Astrocyte of the cerebellum (primary cell): ENCODE measurements around the gene BCAS1.

Experiments used
- DNase-seq: peaks from one replicate; pipeline ENCODE4 v3.0.0-alpha.2; 2011; ENCODE audit warnings: low read depth
- H3K4me3 ChIP-seq: 2 replicates; pipeline ENCODE4 v1.5.1; 2011; ENCODE audit warnings: mild to moderate bottlenecking, low read depth, low read length, moderate library complexity
- in situ Hi-C: cut with HindIII; loops from 2 replicates; pipeline ENCODE4 v1.10.0; 2017; ENCODE audit warnings: low sequenced_read_pairs
- TF ChIP-seq, protein P1 (sequence below): IDR thresholded peaks from 2 replicates; pipeline ENCODE4 v1.5.1; 2012; ENCODE audit warnings: low read length, low read depth, moderate library complexity, mild to moderate bottlenecking; ENCODE audit errors: missing control alignments

BCAS1 gene

DNA sequence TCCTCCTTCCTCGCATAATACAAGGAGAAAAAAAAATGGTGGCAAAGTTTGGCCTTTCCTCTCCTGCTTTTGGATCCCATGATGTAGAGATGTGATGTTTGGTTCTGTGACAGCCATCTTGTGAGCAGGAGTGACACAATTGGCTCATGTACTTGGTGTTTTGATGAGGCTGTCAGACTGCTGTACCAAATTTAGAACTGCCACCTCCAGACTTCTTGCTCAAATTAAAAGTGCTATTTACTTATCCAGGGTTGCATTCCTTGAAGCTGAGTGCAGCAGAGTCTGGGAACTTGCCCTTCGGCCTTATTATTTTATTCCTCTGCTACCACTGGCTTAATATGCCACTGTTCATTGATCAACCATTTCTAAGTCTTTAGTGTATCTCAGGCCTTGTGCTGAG, 21.9 kb downstream of the BCAS1 start:
- in situ Hi-C loops: no loop called here

DNA sequence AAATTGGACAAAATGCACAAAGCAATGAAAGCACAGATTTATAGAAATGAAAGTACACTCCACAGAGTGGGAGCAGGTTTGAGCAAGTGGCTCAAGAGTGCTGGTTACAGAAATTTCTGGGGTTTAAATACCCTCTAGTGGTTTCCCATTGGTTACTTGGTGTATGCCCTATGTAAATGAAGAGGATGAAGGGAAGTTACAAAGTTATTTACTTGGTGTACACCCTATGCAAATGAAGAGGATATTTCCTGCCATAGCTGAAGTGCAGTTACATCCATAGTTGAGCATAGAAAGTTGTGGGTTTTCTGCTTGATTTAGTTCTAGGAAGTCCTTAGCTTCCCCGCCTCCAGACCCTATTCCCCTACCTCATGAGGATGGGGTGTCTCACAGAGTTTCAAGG, 22.7 kb downstream of the BCAS1 start:
- no peak for DNase-seq
- in situ Hi-C loops: no loop called here
- H3K4me3 ChIP-seq: no peak overlapping the region
- TF ChIP-seq, protein P1, sequence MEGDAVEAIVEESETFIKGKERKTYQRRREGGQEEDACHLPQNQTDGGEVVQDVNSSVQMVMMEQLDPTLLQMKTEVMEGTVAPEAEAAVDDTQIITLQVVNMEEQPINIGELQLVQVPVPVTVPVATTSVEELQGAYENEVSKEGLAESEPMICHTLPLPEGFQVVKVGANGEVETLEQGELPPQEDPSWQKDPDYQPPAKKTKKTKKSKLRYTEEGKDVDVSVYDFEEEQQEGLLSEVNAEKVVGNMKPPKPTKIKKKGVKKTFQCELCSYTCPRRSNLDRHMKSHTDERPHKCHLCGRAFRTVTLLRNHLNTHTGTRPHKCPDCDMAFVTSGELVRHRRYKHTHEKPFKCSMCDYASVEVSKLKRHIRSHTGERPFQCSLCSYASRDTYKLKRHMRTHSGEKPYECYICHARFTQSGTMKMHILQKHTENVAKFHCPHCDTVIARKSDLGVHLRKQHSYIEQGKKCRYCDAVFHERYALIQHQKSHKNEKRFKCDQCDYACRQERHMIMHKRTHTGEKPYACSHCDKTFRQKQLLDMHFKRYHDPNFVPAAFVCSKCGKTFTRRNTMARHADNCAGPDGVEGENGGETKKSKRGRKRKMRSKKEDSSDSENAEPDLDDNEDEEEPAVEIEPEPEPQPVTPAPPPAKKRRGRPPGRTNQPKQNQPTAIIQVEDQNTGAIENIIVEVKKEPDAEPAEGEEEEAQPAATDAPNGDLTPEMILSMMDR: no peak

More for the DNA sequence above, 21.9 kb downstream of the BCAS1 start:
- no peak overlapping the region for H3K4me3 ChIP-seq
- DNase-seq: no peak
- TF ChIP-seq, protein P1: no peak

DNA sequence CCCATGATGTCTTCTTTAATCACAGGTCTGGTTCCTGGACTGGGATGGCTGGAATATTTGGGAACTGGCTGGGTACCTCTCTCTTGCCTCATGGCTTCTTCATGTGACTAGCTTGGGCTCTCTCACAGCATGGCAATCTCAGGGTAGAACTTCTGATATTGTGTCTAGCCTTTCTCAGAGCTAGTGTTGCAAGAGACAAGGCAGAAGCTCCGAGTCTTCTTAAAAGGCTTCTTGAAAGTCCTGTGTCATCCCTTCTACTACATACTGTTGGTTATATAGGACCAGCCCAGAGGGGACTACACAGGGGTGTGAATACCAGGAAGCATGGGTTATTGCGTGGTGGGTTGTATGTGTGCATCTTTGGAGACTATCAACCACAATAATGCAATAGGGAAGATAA, 23.3 kb downstream of the BCAS1 start:
- DNase-seq: no peak
- TF ChIP-seq, protein P1: no peak
- H3K4me3 ChIP-seq: no peak overlapping the region
- in situ Hi-C loops: no loop called here

DNA sequence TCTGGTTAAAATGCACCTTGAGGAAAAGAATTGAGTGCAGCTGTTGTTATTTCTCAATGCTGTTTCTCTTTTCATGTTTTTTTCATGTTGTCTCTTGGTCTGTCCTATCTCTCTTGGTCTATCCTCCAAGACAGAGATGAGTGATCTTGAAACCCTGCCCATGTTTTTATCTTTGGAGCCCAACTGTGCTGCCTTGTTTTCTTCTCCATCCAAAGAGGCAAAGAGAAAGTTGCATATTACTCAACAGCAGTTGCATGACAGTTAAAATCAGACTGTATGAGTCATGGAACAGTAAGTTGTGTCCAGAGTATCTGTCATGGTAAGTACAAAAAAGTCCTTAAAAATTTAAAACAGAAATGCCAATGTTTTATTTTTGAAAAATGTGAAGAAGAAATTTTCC, 26.2 kb downstream of the BCAS1 start:
- no peak for DNase-seq
- TF ChIP-seq, protein P1: no peak

DNA sequence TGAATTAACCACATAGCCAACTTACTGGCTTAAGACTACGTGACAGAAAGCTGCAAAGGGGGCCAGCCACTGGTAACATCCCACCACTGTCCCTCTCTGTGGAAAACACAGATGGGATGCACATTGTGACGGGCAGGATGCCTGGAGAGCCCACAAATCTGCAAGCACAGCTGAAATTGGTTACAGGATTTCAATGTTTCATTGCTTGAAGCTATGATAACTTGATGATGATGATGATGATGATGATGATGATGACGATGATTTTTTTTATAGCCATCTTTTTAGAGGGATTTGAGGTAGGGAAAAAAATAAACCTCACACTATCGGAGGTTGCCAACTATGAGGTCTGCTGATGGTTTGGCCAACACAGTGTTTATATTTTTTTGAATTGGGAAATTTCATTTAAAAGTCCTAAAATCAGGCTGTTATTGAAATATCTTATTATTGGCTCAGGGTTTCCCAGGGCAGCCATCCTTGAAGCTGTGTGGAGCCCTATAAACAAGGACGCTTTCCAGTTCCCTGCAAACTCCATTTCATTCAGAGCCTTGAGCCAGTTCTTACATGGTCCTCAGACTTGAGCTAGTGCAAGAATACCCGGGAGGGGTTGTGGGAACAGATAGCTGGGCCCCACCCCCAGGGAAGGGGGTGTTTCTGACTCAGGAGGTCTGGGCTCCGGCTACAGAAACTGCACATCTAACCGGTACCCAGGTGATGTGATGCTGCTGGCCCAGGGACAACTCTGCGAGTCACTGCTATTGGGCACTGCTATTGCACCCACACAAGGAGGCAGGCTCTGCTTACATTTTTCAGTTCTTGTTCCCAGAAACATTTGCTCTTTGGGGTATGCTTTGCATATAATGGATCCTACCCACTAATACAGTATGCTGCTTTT, 27.1 kb downstream of the BCAS1 start:
- H3K4me3 ChIP-seq: no peak overlapping the region
- DNase-seq: no peak
- in situ Hi-C loops: no loop called here
- TF ChIP-seq, protein P1: no peak

More for the DNA sequence above, 26.2 kb downstream of the BCAS1 start:
- H3K4me3 ChIP-seq: no peak overlapping the region
- in situ Hi-C loops: no loop called here

DNA sequence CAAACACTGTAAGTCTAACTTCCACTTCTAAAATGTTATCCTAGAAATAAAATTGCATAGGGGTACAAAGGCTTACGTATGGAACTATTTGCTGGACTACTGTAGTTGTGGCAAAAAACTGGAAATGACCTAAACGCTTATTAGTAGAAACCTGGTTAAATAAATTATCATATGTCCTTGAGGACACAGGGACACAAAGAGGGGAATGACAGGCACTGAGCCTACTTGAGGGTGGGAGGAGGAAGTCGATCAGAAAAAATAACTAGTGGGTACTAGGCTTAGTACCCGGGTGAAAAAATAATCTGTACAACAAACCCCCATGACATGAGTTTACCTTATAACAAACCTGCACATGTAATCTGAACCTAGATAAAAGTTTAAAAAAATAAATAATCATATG, 28.4 kb downstream of the BCAS1 start:
- TF ChIP-seq, protein P1: no peak
- no peak for DNase-seq
- H3K4me3 ChIP-seq: no peak overlapping the region
- in situ Hi-C loops: no loop called here
